ENCODE data around the gene TACC2. TPM values are rescaled to one million over a fixed set of nuclear protein-coding genes. Genes with fewer than 3 reads are reported as not detected.
A peak's percentile ranks its signal among the peaks of the same experiment; 100 is the strongest.

The TACC2 gene
- total RNA-seq, 1 donor from 2014 or later = not detected

- peaks cover 17% of the 10 kb centered on the region for H3K4me1 Mint-ChIP-seq (ENCODE audit: low read depth)
- H3K36me3 Mint-ChIP-seq (ENCODE audit: low read depth) = no peaks in the 10 kb centered on the region
- intact Hi-C loops (cut with micrococcal nuclease) = no loop called here
- H3K27me3 Mint-ChIP-seq (ENCODE audit: insufficient read depth) = no peaks in the 10 kb centered on the region
- no peaks in the 10 kb centered on the region for H3K9me3 Mint-ChIP-seq
- H3K27ac Mint-ChIP-seq = no peak overlapping the region
- DNase-seq (ENCODE audit: low spot score) = no peak
- H3K4me3 Mint-ChIP-seq = no peak overlapping the region
Observed at GRCh38 chr10:122292376-122292775, 303.4 kb downstream of the TACC2 start.

DNA sequence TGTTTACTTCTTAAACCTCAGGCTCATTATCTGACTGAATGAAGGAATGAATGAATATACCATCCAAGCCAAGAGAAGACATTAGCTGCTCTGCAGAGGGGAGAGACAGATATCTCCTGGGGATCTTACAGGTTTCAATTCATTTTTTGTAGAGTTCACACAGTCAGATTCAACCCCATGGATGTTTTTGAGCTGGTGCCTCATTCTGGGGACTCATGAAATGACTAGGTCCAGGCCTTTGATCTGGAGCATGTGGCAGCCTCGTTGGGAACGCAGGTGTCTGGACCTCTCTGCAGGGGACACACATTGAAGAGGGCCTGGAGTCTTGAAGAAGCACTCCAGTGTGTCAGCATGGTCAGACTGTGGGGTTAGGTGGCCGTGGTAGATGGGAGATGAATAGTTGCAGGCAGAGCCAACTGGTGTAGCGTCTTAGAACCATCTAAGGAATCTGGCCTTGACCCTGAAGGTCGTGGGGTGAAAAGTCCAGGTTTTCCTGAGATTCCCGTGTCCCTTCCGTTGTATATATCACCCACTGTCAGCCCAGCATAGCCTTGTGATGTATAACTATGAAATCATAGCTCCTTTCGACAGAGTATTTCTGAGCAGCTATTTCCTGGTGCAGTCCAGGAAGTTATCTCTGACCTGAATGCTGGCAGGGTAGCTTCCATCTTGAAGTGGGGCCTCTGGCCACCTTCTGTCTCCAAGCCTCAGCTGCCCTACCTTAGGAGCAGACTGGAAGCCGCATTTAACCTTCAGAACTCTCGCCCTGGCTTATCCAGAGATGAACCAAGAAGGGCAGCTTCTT is 304.4 kb downstream of the TACC2 start:
- H3K9me3 Mint-ChIP-seq = no peaks in the 10 kb centered on the region
- H3K4me3 Mint-ChIP-seq = no peak overlapping the region
- intact Hi-C loops (cut with micrococcal nuclease) = no loop called here
- no peak for DNase-seq (ENCODE audit: low spot score)
- no peaks in the 10 kb centered on the region for H3K36me3 Mint-ChIP-seq (ENCODE audit: low read depth)
- peaks cover 2% of the 10 kb centered on the region for H3K27me3 Mint-ChIP-seq (ENCODE audit: insufficient read depth)
- peaks cover 17% of the 10 kb centered on the region for H3K4me1 Mint-ChIP-seq (ENCODE audit: low read depth)
- H3K27ac Mint-ChIP-seq = no peak overlapping the region

DNA sequence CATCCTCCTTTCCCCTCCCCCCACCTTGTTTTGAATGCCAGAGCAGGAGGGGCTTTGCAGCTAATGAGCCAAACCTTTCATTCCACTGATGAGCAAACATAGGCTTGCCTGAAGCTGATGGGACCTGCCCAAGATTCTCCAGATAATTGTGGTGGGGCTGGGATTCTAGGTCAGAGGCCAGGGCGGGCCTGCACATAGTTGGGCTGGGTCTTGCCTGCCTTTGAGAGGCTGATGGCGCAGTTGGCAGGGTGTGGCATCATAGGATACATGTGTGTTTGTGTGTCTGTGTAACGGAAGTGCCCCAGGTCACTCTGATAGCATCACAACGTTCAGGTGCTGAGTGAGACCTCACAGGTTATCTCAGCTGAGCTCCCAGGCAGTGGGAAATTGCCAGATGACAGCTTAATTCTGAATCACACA is 305.0 kb downstream of the TACC2 start:
- peaks cover 17% of the 10 kb centered on the region for H3K4me1 Mint-ChIP-seq (ENCODE audit: low read depth)
- peaks cover 6% of the 10 kb centered on the region for H3K27me3 Mint-ChIP-seq (ENCODE audit: insufficient read depth)
- DNase-seq (ENCODE audit: low spot score) = no peak
- H3K4me3 Mint-ChIP-seq = no peak overlapping the region
- intact Hi-C loops (cut with micrococcal nuclease) = no loop called here
- no peaks in the 10 kb centered on the region for H3K36me3 Mint-ChIP-seq (ENCODE audit: low read depth)
- H3K27ac Mint-ChIP-seq = no peak overlapping the region
- no peaks in the 10 kb centered on the region for H3K9me3 Mint-ChIP-seq

DNA sequence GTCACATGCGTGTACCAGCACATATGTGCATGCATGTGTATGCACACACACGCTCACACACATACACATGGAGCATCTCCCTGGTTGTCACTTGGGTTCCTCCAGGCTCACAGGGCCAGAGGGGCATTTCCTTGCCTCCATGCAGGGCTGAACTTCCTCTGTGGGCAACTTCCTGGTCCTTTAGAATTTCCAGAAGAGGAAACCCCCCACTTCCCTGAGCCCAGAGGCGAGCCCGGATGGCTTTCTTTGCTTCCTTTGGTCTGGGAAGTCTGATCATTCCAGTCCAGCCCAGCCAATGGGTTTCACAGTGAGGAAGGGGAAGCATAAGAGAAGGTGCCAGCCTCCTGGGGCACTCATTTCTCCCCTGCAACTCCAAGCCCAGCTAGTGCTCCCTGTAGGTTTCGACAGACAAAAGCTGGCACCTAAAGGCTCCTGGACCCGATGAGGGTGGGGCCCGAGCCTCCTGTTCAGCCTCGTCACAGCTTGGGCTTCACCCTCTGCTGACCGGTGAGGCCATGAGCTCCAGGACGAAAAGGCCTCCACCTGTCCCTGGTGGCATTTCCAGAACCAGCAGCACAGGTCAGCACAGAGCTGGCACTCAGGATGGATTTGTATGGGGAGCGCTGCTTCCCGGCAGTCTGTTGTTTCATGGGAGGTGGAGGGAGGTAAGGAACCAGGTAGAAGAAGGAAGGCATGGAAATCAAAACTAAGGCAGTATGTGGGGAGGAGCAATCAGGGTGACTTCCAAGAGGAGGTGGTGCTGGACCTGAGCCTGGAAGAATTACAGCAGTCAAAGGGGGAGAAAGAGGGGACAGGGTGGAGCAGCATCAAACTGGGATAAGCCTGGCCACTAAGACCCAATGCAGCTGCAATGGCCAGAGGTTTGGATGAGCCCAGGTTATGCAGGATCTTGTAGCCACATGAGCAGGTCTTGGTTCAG is 305.8 kb downstream of the TACC2 start:
- Mint-ChIP-seq H3K4me1 (ENCODE audit: low read depth) (peaks cover 17% of the 10 kb centered on the region), H3K27ac (no peak overlapping the region), H3K9me3 (no peaks in the 10 kb centered on the region), H3K27me3 (ENCODE audit: insufficient read depth) (peaks cover 9% of the 10 kb centered on the region), H3K36me3 (ENCODE audit: low read depth) (no peaks in the 10 kb centered on the region), H3K4me3 (no peak overlapping the region)
- intact Hi-C loops (cut with micrococcal nuclease) = no loop called here
- no peak for DNase-seq (ENCODE audit: low spot score)

- Mint-ChIP-seq H3K4me3 (no peak overlapping the region), H3K9me3 (no peaks in the 10 kb centered on the region), H3K36me3 (ENCODE audit: low read depth) (no peaks in the 10 kb centered on the region), H3K4me1 (ENCODE audit: low read depth) (peaks cover 17% of the 10 kb centered on the region), H3K27me3 (ENCODE audit: insufficient read depth) (peaks cover 9% of the 10 kb centered on the region), H3K27ac (no peak overlapping the region)
- intact Hi-C loops (cut with micrococcal nuclease) = no loop called here
- DNase-seq (ENCODE audit: low spot score) = no peak
Observed at GRCh38 chr10:122295451-122295809, 306.5 kb downstream of the TACC2 start.

DNA sequence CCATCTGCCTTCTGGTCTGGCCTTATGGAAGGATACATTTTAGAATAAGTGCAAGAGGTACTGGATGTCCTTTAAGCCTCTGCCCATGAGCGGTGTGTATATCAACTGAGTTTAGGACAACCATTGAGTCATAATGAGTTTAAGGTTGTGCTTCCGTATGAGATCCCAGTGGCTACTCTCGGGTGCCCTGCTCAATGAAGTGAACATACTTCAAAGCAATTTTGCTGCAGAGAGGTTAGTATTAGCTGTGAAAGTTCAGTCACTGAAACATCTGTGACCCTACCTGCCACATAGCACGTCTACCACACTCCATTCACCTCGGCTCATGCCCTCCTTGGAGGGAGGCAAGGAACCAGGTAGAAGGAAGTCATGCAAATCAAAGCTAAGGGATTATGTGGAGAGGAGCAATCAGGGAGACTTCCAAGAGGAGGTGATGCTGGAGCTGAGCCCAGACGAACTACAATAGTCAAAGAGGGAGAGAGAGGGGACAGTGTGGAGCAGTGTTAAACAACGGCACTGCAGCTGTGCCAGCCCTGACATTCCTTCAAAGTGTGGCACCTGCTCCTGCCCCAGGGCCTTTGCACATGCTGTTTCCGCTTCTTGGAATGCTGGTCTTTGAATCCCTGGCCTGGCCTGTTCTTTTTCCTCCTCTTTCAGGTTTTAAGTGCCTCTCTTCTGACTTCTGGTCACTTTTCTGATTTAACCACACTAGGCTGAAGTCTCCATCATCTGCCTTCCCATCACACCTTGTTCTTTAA is 307.6 kb downstream of the TACC2 start:
- Mint-ChIP-seq H3K9me3 (no peaks in the 10 kb centered on the region), H3K27ac (no peak overlapping the region), H3K4me3 (no peak overlapping the region), H3K36me3 (ENCODE audit: low read depth) (no peaks in the 10 kb centered on the region), H3K4me1 (ENCODE audit: low read depth) (peaks cover 17% of the 10 kb centered on the region), H3K27me3 (ENCODE audit: insufficient read depth) (peaks cover 9% of the 10 kb centered on the region)
- DNase-seq (ENCODE audit: low spot score) = no peak
- intact Hi-C loops (cut with micrococcal nuclease) = no loop called here

DNA sequence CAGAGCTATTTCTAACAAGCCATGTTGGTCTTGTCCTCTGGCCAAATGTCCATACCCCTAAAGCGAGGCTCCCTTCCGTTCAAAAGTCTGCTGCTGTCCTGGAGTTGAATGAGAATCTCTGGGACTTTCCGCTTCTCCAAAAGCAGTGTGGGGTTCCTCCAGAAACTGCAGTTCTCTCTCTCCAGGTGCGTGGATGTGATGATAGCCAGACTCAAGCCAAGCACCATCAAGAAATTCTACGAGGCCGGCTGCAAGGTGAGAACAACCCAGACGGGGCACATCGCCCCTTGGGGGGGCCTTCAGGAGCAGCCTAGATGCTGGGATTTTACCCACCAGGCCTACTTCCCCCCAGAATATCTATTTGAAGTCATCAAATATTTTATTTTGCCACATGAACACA is 308.6 kb downstream of the TACC2 start:
- H3K27me3 Mint-ChIP-seq (ENCODE audit: insufficient read depth) = peaks cover 9% of the 10 kb centered on the region
- H3K9me3 Mint-ChIP-seq = no peaks in the 10 kb centered on the region
- no peak overlapping the region for H3K27ac Mint-ChIP-seq
- H3K4me3 Mint-ChIP-seq = no peak overlapping the region
- intact Hi-C loops (cut with micrococcal nuclease) = no loop called here
- H3K36me3 Mint-ChIP-seq (ENCODE audit: low read depth) = no peaks in the 10 kb centered on the region
- peaks cover 17% of the 10 kb centered on the region for H3K4me1 Mint-ChIP-seq (ENCODE audit: low read depth)
- no peak for DNase-seq (ENCODE audit: low spot score)

- no peak overlapping the region for H3K4me3 Mint-ChIP-seq
- H3K9me3 Mint-ChIP-seq = no peaks in the 10 kb centered on the region
- intact Hi-C loops (cut with micrococcal nuclease) = loop anchor here (1.0 to 2.0 kb wide), 4 partner anchors 44 to 405 kb away; no protein-coding TSS in a partner anchor
- no peak for DNase-seq (ENCODE audit: low spot score)
- peaks cover 9% of the 10 kb centered on the region for H3K27me3 Mint-ChIP-seq (ENCODE audit: insufficient read depth)
- H3K27ac Mint-ChIP-seq = no peak overlapping the region
- H3K4me1 Mint-ChIP-seq (ENCODE audit: low read depth) = peaks cover 12% of the 10 kb centered on the region
- H3K36me3 Mint-ChIP-seq (ENCODE audit: low read depth) = no peaks in the 10 kb centered on the region
Observed at GRCh38 chr10:122298206-122298597, 309.2 kb downstream of the TACC2 start.

DNA sequence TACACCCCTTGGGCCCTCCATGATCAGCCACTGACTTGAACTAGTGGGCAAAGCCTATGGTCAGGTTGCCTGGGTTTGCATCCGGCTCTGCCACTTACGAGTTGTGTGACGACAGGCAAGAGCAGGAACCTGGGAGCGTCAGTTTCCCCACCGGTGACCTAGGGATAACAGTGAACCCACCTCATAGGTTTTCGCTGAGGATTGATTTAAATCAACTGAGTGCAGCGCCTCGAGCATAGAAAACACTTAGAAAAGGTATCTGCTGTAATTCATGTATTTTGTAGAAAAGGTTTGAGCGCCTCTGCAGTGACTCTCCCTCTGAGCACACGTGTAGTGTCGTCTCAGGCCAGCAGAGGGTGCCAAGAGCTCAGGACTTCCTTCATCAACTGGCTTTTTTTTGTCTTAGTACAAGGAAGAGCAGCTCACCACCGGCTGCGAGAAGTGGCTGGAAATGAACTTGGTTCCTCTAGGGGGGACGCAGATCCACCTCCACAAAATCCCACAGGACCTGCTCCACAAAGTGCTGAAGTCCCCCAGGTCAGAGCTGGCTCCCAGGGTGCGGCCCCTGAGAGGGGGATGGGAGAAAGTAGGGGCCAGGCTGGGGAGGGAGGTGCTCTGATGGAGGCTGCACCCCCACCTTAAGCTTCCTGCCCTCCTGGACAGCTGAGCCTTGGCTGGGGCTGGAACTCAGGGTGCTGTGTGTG is 309.8 kb downstream of the TACC2 start:
- peaks cover 9% of the 10 kb centered on the region for H3K4me1 Mint-ChIP-seq (ENCODE audit: low read depth)
- no peak overlapping the region for H3K27ac Mint-ChIP-seq
- intact Hi-C loops (cut with micrococcal nuclease) = loop anchor here (1.0 to 2.0 kb wide), 4 partner anchors 44 to 404 kb away; no protein-coding TSS in a partner anchor
- peak; percentile 19 for DNase-seq (ENCODE audit: low spot score)
- peaks cover 9% of the 10 kb centered on the region for H3K27me3 Mint-ChIP-seq (ENCODE audit: insufficient read depth)
- H3K9me3 Mint-ChIP-seq = no peaks in the 10 kb centered on the region
- no peak overlapping the region for H3K4me3 Mint-ChIP-seq
- H3K36me3 Mint-ChIP-seq (ENCODE audit: low read depth) = no peaks in the 10 kb centered on the region

DNA sequence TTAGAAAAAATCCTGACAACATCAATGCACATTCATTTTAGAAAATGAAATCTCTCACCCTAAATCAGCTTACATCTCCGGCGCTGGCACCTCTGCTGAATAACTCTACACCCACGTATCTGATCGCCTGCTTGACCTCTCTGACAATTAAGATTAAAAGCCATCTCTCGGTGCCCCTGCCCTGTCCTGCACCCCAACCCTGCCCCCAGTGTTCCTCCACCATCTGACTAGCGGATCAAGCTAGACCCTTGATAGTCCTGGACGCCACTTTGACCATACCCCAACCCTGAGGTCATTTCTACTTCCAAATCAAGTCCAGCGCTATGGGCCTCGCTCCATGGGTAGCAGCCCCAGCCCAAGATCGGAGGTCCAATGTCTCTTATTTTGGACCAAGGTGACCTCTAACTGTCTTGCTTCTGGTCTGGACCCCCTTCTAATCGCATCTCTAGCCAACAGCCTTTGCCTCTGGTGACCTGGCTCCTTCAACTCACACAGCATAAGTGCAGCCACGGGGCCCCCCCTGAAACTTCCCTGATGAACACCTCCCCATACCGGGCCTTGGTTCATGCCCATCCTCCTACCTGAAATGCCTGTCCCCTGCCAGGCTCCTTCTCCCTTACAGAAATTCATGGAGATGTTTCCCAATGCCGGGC is 310.6 kb downstream of the TACC2 start:
- Mint-ChIP-seq H3K4me3 (no peak overlapping the region), H3K27me3 (ENCODE audit: insufficient read depth) (peaks cover 9% of the 10 kb centered on the region), H3K9me3 (no peaks in the 10 kb centered on the region), H3K27ac (no peak overlapping the region), H3K4me1 (ENCODE audit: low read depth) (peaks cover 9% of the 10 kb centered on the region), H3K36me3 (ENCODE audit: low read depth) (no peaks in the 10 kb centered on the region)
- intact Hi-C loops (cut with micrococcal nuclease) = loop anchor here (2.0 kb wide), 1 partner anchor 403 kb away; no protein-coding TSS in a partner anchor
- no peak for DNase-seq (ENCODE audit: low spot score)

DNA sequence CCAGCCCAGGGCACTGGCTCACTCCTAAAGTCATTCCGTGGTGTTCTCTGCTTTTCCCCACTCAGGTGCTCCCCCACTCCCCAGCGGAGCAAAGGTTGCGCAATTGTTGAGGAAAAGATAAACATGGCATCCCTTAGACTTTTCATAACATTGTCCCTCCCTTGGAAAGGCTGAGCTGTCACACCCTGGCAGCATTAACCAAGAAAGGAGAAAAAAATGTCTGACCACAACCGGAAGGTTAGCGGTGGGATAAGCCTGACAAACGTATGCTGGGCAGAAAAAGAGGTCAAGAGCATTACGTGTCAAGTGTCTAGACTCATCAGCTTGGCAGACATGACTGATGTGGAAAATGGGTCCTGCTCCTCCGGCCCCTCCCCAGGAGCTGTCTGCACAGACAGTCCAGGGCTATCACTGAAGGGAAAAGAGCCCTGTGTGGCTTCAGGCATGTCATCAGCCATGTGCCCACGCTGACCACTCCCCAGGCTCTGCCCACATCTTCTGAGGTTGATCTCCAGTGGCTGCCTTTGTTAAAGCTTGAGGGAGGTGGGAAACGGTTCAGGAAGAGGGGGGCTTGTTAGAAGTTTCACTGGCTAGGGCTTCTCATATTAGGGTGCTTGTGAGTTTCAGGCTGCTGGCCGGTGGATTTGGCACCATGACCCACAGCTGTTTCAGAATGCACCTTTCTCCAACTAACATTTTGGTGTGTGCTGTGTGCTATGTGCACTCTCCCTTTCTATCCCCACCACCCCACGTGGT is 312.3 kb downstream of the TACC2 start:
- Mint-ChIP-seq H3K27me3 (ENCODE audit: insufficient read depth) (peaks cover 9% of the 10 kb centered on the region), H3K27ac (no peak overlapping the region), H3K4me3 (no peak overlapping the region), H3K4me1 (ENCODE audit: low read depth) (no peaks in the 10 kb centered on the region), H3K36me3 (ENCODE audit: low read depth) (no peaks in the 10 kb centered on the region), H3K9me3 (peaks cover 9% of the 10 kb centered on the region)
- no peak for DNase-seq (ENCODE audit: low spot score)
- intact Hi-C loops (cut with micrococcal nuclease) = no loop called here
